Activated gamma-delta T cell treated with Interleukin-2 at 50 U/mL for 16 hours (primary cell): ENCODE measurements around the gene SMIM44.

ENCODE experiments used
- DNase-seq: peaks from one replicate; pipeline ENCODE4 v3.0.0-alpha.2; 2020

SMIM44 gene

GRCh38 chr19:3474614-3475013 lies 8.6 kb downstream of the SMIM44 start:
- no peak for DNase-seq

- no peak for DNase-seq
Observed at GRCh38 chr19:3474010-3474409, 9.2 kb downstream of the SMIM44 start.

- DNase-seq: peak; percentile 35
Observed at GRCh38 chr19:3471954-3472655, 11.1 kb downstream of the SMIM44 start.

- DNase-seq: no peak
Observed at GRCh38 chr19:3470500-3471128, 12.6 kb downstream of the SMIM44 start.

GRCh38 chr19:3469638-3470499 lies 13.4 kb downstream of the SMIM44 start:
- DNase-seq: no peak

- DNase-seq: no peak
Observed at GRCh38 chr19:3468211-3468610, 15.0 kb downstream of the SMIM44 start.

- DNase-seq: no peak
Observed at GRCh38 chr19:3467437-3468198, 15.6 kb downstream of the SMIM44 start.

GRCh38 chr19:3466635-3467034 lies 16.6 kb downstream of the SMIM44 start:
- DNase-seq: no peak

GRCh38 chr19:3465552-3465951 lies 17.7 kb downstream of the SMIM44 start:
- no peak for DNase-seq

GRCh38 chr19:3464587-3465235 lies 18.5 kb downstream of the SMIM44 start:
- no peak for DNase-seq

- DNase-seq: no peak
Observed at GRCh38 chr19:3463714-3464586, 19.3 kb downstream of the SMIM44 start.

- no peak for DNase-seq
Observed at GRCh38 chr19:3462991-3463713, 20.1 kb downstream of the SMIM44 start.

GRCh38 chr19:3459965-3460582 lies 23.2 kb downstream of the SMIM44 start:
- no peak for DNase-seq

- no peak for DNase-seq
Observed at GRCh38 chr19:3459089-3459881, 24.0 kb downstream of the SMIM44 start.

- DNase-seq: no peak
Observed at GRCh38 chr19:3458229-3459088, 24.8 kb downstream of the SMIM44 start.

- DNase-seq: no peak
Observed at GRCh38 chr19:3457528-3458228, 25.6 kb downstream of the SMIM44 start.

GRCh38 chr19:3456925-3457527 lies 26.2 kb downstream of the SMIM44 start:
- DNase-seq: no peak
